Measurements from ENCODE around the gene BCL2L11. TPM values are rescaled to one million over a fixed set of nuclear protein-coding genes. Genes with fewer than 3 reads are reported as not detected.

BCL2L11 gene
- total RNA-seq, 1 donor from 2014 or later = 19.3 TPM

- peak overlapping the region; percentile 47 for H3K27ac Mint-ChIP-seq (ENCODE audit: unreplicated experiment)
- H3K4me2 ChIP-seq (ENCODE audit: low read length) = peak overlapping the region; percentile 96
- no peaks in the 10 kb centered on the region for H3K36me3 Mint-ChIP-seq (ENCODE audit: low read depth, unreplicated experiment)
- H3K4me3 ChIP-seq (ENCODE audit: insufficient read depth, low read depth, low read length) = peak overlapping the region; percentile 55
- FAIRE-seq = no peak
- peak; percentile 98 for TF ChIP-seq EZH2 (IDR thresholded peaks at IDR 0.05; ENCODE audit: insufficient read depth, low read length)
- TF ChIP-seq CTCF (IDR thresholded peaks at IDR 0.05; ENCODE audit: insufficient read depth, low read depth, low read length) = no peak
- H3K4me1 ChIP-seq (ENCODE audit: insufficient read depth, low read length) = peaks cover 45% of the 10 kb centered on the region
- peaks cover 9% of the 10 kb centered on the region for H3K4me1 Mint-ChIP-seq (ENCODE audit: low read depth, unreplicated experiment)
- H3K27ac ChIP-seq (ENCODE audit: low read depth, low read length) = no peak overlapping the region
- peaks cover 10% of the 10 kb centered on the region for H4K20me1 ChIP-seq (ENCODE audit: insufficient read depth, low read length)
- H3K9me3 Mint-ChIP-seq (ENCODE audit: unreplicated experiment) = no peaks in the 10 kb centered on the region
- peak overlapping the region; percentile 76 for H2AFZ ChIP-seq (ENCODE audit: low read depth, low read length)
- no peak overlapping the region for H3K9ac ChIP-seq (ENCODE audit: low read length)
- H3K27me3 ChIP-seq (ENCODE audit: insufficient read depth, low read length) = peaks cover 37% of the 10 kb centered on the region
- DNase-seq (ENCODE audit: low read depth) = no peak
- peak overlapping the region; percentile 57 for H3K4me3 Mint-ChIP-seq (ENCODE audit: unreplicated experiment)
- H3K79me2 ChIP-seq (ENCODE audit: insufficient read depth, low read length) = no peaks in the 10 kb centered on the region
- no peaks in the 10 kb centered on the region for H3K9me3 ChIP-seq (ENCODE audit: insufficient read depth, low read depth, low read length)
- H3K27me3 Mint-ChIP-seq (ENCODE audit: low read depth, unreplicated experiment) = peaks cover 7% of the 10 kb centered on the region
- no peaks in the 10 kb centered on the region for H3K36me3 ChIP-seq (ENCODE audit: insufficient read depth, low read length)
Measured at GRCh38 chr2:111118981-111119821, 1.5 kb upstream of the BCL2L11 start.

- peak overlapping the region; percentile 41 for H3K27ac Mint-ChIP-seq (ENCODE audit: unreplicated experiment)
Measured at GRCh38 chr2:111119822-111120252, 877 bp upstream of the BCL2L11 start.

More at GRCh38 chr2:111119822-111120252, 877 bp upstream of the BCL2L11 start:
- FAIRE-seq (no peak), DNase-seq (ENCODE audit: low read depth) (no peak)
- Histone ChIP-seq H3K9ac (ENCODE audit: low read length) (peak overlapping the region; percentile 44), H3K4me3 (ENCODE audit: insufficient read depth, low read depth, low read length) (peak overlapping the region; percentile 80), H3K4me1 (ENCODE audit: insufficient read depth, low read length) (peaks cover 45% of the 10 kb centered on the region), H3K79me2 (ENCODE audit: insufficient read depth, low read length) (no peaks in the 10 kb centered on the region), H3K27me3 (ENCODE audit: insufficient read depth, low read length) (peaks cover 31% of the 10 kb centered on the region), H4K20me1 (ENCODE audit: insufficient read depth, low read length) (peaks cover 10% of the 10 kb centered on the region), H3K27ac (ENCODE audit: low read depth, low read length) (no peak overlapping the region), H3K4me2 (ENCODE audit: low read length) (peak overlapping the region; percentile 96), H2AFZ (ENCODE audit: low read depth, low read length) (peak overlapping the region; percentile 86), H3K36me3 (ENCODE audit: insufficient read depth, low read length) (no peaks in the 10 kb centered on the region), H3K9me3 (ENCODE audit: insufficient read depth, low read depth, low read length) (no peaks in the 10 kb centered on the region)
- TF ChIP-seq CTCF (IDR thresholded peaks at IDR 0.05; ENCODE audit: insufficient read depth, low read depth, low read length) = no peak
- TF ChIP-seq EZH2 (IDR thresholded peaks at IDR 0.05; ENCODE audit: insufficient read depth, low read length) = peak; percentile 50
- Mint-ChIP-seq H3K36me3 (ENCODE audit: low read depth, unreplicated experiment) (peaks cover 2% of the 10 kb centered on the region), H3K27me3 (ENCODE audit: low read depth, unreplicated experiment) (peaks cover 4% of the 10 kb centered on the region), H3K4me3 (ENCODE audit: unreplicated experiment) (peak overlapping the region; percentile 72), H3K9me3 (ENCODE audit: unreplicated experiment) (no peaks in the 10 kb centered on the region), H3K4me1 (ENCODE audit: low read depth, unreplicated experiment) (peaks cover 9% of the 10 kb centered on the region)

Data from astrocyte (in vitro differentiated cells and primary cell).